Measurements from ENCODE around the gene TSPAN1.

Gene TSPAN1

GRCh38 chr1:46188295-46189030 is 13.6 kb downstream of the TSPAN1 start:
- TF ChIP-seq CTCF (IDR thresholded peaks at IDR 0.05; ENCODE audit: insufficient read depth, missing control alignments): no peak
- DNase-seq (ENCODE audit: insufficient read length, low spot score) (no peak), FAIRE-seq (no peak)

DNA sequence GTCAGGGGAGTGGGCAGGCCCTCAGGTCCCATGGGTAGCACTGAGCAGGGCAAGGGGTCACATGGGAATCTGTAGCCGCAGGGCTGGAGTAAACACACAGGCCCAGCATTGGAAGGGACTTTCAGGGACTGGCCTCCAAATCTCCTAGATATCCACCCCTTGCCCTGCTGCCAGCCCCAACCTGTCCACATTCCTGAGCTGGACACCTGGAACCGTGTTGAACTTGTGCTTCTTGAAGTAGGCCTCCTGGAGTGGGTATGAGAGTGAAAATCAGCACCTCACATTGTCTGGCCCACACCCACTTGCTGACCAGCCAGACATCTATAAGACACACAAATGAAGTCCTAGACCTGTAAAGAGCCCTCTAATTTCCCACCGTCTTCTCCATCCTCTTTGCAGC is 15.7 kb downstream of the TSPAN1 start:
- DNase-seq (ENCODE audit: insufficient read length, low spot score) (no peak), FAIRE-seq (no peak)
- TF ChIP-seq CTCF (IDR thresholded peaks at IDR 0.05; ENCODE audit: insufficient read depth, missing control alignments): no peak

- DNase-seq (ENCODE audit: insufficient read length, low spot score): no peak
- TF ChIP-seq CTCF (IDR thresholded peaks at IDR 0.05; ENCODE audit: insufficient read depth, missing control alignments): no peak
- FAIRE-seq: no peak
These were observed 16.3 kb downstream of the TSPAN1 start for GRCh38 chr1:46191033-46191701.

DNA sequence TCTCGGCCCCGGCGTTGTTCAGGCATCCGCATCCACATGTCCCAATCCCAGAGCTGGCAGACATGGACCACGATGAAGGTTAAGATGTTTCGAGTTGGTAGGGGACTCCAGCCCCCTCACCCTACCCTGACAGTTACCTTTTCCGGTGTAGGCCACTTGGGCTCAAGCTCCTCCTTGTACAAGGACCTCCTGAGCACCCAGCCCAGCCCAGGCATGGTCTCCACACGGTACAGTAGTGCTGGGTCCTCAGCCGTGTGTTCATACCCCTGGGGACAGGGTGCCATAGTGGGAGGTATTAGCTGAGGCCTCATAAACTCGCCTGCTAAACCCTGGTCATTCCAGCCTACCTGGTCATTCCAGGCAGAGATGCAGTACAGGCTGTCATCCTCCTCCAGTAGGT is 17.3 kb downstream of the TSPAN1 start:
- no peak for TF ChIP-seq CTCF (IDR thresholded peaks at IDR 0.05; ENCODE audit: insufficient read depth, missing control alignments)
- FAIRE-seq: no peak

DNA sequence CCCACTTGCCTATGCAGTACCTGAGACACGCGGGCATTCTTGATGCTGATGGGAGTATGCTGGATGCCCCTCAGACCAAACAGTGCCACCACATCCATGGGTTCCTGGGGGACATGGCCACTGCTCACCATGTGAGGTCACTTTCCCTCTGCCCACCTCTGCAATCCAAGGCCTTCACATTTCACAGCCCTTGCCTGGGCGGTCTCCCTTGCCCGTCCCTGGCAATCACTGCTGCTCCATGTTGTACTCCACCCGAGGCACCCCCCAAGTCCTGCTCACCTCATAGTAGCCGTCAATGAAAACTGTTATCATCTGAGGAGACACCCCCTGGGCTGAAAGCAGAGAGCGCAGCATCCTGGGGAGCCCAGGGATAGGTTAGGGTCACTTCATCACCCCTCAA is 18.4 kb downstream of the TSPAN1 start:
- DNase-seq (ENCODE audit: insufficient read length, low spot score) (no peak), FAIRE-seq (no peak)
- no peak for TF ChIP-seq CTCF (IDR thresholded peaks at IDR 0.05; ENCODE audit: insufficient read depth, missing control alignments)

More for the DNA sequence above, 17.3 kb downstream of the TSPAN1 start:
- no peak for DNase-seq (ENCODE audit: insufficient read length, low spot score)

DNA sequence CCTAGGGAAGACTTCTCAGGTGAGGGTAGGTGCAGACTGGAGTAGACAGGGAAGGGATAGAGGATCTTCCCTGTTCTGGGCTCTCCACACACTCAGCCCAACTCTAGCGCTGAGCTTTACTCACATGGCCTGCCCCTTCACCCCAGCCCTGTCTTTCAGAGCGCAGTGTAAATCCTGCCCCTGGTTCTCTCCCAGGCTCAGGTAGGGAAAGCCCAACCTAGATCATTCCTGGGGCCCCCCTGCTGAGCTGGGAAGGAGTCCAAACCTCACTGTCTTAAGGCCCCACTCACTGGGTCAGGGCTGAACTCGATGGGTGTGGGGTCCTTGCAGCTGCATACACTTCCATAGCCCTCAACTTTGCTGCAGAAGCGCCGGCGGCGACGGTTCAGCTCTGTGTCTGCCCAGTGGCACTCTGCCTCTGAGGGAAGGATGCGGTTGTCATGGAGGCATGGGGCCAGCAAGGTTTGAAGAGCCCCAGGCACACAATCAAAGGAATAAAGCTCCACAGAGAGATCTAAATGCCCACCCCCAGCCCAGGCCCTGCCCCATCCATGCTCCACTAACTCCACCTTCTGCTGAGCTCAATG is 19.2 kb downstream of the TSPAN1 start:
- TF ChIP-seq CTCF (IDR thresholded peaks at IDR 0.05; ENCODE audit: insufficient read depth, missing control alignments): no peak
- DNase-seq (ENCODE audit: insufficient read length, low spot score) (no peak), FAIRE-seq (no peak)
